Measurements from ENCODE around the gene SNW1. TPM values are rescaled to one million over a fixed set of nuclear protein-coding genes. Genes with fewer than 3 reads are reported as not detected.

The SNW1 gene
- total RNA-seq, 2 donors from 2014 or later: 45.6 to 46.3 TPM

DNA sequence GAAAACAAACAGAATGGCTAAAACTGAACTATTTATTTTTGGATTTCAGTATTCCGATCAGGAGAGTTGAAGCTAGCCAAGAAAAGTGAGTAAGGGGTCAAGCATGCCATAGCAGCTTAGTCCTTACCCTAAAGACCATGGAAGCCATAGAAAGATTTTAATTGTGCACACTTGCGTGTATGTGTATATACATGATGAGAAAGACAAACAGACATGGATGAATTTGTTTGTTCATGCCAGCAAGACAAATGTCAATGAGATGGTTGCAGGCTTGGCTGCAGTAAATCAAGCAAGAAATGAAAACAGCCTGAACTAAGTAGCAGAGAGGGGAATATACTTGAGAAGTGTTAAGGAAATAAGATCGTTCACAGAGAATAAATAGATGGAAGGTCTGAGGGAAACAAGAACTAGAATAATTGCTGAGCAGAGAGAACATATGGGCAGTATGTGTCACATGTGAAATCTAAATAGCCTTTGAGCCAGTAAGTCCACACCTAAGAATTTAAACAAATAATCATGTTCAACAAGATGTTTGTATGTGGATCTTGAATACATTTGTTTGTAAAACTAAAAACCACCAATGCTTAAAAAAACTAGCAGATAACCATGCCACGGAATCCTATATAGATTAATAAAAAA is 14.8 kb downstream of the SNW1 start:
- WGBS: 59% methylated on average over 4 of the region's 4 CpGs
- peaks cover 0 to 11% of the 10 kb centered on the region in 2 donors for H3K36me3 ChIP-seq

DNA sequence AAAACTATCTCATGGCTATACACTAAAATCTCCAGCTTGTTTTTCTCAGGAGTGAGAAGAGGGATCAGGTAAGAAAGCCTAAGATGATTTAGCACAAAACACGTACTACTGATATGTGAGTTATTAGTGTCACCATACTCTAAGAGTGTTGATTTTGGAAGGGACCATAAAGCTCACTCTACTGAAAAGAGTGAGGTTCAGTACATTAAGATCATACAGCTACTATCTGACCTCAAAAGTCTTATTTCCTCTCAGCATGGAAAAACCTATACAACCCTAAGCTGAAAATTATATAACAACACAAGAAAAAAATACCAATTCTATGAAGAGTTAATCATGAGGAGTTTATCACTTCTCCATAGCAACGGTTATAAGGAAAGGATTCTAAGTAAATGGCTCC is 19.5 kb downstream of the SNW1 start:
- Histone ChIP-seq H3K9me3 (no peaks in the 10 kb centered on the region), H3K27me3 (replicated peaks; ENCODE audit: insufficient read depth) (no peaks in the 10 kb centered on the region), H3K4me3 (no peak overlapping the region), H3K4me1 (replicated peaks) (no peaks in the 10 kb centered on the region), H3K27ac (no peak overlapping the region), H3K36me3 (peaks cover 0 to 3% of the 10 kb centered on the region in 2 donors)
- no peak for TF ChIP-seq POLR2AphosphoS5 (IDR thresholded peaks at IDR 0.05)
- TF ChIP-seq, protein P1, sequence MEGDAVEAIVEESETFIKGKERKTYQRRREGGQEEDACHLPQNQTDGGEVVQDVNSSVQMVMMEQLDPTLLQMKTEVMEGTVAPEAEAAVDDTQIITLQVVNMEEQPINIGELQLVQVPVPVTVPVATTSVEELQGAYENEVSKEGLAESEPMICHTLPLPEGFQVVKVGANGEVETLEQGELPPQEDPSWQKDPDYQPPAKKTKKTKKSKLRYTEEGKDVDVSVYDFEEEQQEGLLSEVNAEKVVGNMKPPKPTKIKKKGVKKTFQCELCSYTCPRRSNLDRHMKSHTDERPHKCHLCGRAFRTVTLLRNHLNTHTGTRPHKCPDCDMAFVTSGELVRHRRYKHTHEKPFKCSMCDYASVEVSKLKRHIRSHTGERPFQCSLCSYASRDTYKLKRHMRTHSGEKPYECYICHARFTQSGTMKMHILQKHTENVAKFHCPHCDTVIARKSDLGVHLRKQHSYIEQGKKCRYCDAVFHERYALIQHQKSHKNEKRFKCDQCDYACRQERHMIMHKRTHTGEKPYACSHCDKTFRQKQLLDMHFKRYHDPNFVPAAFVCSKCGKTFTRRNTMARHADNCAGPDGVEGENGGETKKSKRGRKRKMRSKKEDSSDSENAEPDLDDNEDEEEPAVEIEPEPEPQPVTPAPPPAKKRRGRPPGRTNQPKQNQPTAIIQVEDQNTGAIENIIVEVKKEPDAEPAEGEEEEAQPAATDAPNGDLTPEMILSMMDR (IDR thresholded peaks at IDR 0.05): no peak
- no peak for TF ChIP-seq POLR2A (IDR thresholded peaks at IDR 0.05)
- 75% methylated on average over 2 of the region's 2 CpGs for WGBS
- intact Hi-C loops (cut with DNase I): no loop called here
- no peak for DNase-seq (ENCODE audit: low spot score)

More for the DNA sequence above, 14.8 kb downstream of the SNW1 start:
- no peaks in the 10 kb centered on the region for H3K4me1 ChIP-seq (replicated peaks)
- TF ChIP-seq POLR2AphosphoS5 (IDR thresholded peaks at IDR 0.05) (no peak), POLR2A (IDR thresholded peaks at IDR 0.05) (no peak)
- TF ChIP-seq, protein P1 (IDR thresholded peaks at IDR 0.05): no peak
- intact Hi-C loops (cut with DNase I): no loop called here
- H3K9me3 ChIP-seq: no peaks in the 10 kb centered on the region
- no peaks in the 10 kb centered on the region for H3K27me3 ChIP-seq (replicated peaks; ENCODE audit: insufficient read depth)
- DNase-seq (ENCODE audit: low spot score): no peak
- no peak overlapping the region for H3K4me3 ChIP-seq
- H3K27ac ChIP-seq: no peak overlapping the region

DNA sequence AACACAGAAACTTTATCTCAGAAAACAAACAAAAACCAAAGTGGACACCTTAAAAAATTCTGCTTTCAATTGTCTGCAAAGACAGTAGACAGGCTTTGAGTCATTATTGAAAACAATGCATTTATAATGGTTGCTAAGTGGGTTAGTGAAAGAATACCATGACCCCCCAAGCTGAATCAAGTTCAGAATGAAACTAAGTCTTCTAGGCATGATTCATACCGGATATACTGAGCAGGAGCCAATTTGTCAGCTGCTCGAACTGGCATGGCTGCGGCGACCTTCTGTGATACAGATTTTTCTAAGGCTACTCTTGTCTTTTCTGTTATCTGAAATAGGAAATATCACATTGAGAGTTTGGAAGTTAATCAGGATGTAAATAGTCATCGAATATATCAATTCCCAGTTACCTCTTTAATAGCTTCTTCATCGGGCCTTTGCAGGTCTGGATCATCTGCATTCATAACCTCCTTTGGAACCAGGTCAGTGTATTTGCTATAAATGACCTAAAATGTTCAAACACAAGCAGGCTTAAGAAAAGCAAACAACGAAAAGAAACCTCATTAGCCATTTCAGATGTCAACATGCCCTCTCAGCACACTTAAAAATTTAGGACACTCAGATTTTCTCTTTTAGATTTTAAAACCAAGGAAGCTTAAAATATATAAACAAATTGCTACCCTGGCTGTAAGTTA is 22.3 kb downstream of the SNW1 start:
- peaks cover 0 to 3% of the 10 kb centered on the region in 2 donors for H3K36me3 ChIP-seq

GRCh38 chr14:77730976-77731497 is 29.9 kb downstream of the SNW1 start:
- no peaks in the 10 kb centered on the region for H3K27me3 ChIP-seq (replicated peaks; ENCODE audit: insufficient read depth)
- H3K27ac ChIP-seq: no peak overlapping the region
- TF ChIP-seq, protein P1 (IDR thresholded peaks at IDR 0.05): no peak
- TF ChIP-seq POLR2AphosphoS5 (IDR thresholded peaks at IDR 0.05): no peak
- no peak for TF ChIP-seq POLR2A (IDR thresholded peaks at IDR 0.05)
- H3K4me3 ChIP-seq: no peak overlapping the region
- 79% methylated on average over 3 of the region's 3 CpGs for WGBS
- no peaks in the 10 kb centered on the region for H3K4me1 ChIP-seq (replicated peaks)
- intact Hi-C loops (cut with DNase I): no loop called here
- DNase-seq (ENCODE audit: low spot score): no peak
- H3K9me3 ChIP-seq: no peaks in the 10 kb centered on the region
- peaks cover 0 to 18% of the 10 kb centered on the region in 2 donors for H3K36me3 ChIP-seq

More for the DNA sequence above, 22.3 kb downstream of the SNW1 start:
- DNase-seq (ENCODE audit: low spot score): no peak
- no peak for TF ChIP-seq POLR2AphosphoS5 (IDR thresholded peaks at IDR 0.05)
- TF ChIP-seq, protein P1 (IDR thresholded peaks at IDR 0.05): no peak
- WGBS: 79% methylated on average over 7 of the region's 7 CpGs
- H3K4me3 ChIP-seq: no peak overlapping the region
- no peaks in the 10 kb centered on the region for H3K4me1 ChIP-seq (replicated peaks)
- intact Hi-C loops (cut with DNase I): no loop called here
- H3K27me3 ChIP-seq (replicated peaks; ENCODE audit: insufficient read depth): no peaks in the 10 kb centered on the region
- no peak overlapping the region for H3K27ac ChIP-seq
- no peaks in the 10 kb centered on the region for H3K9me3 ChIP-seq
